Measurements from ENCODE around the gene ITGA2.

Gene ITGA2

DNA sequence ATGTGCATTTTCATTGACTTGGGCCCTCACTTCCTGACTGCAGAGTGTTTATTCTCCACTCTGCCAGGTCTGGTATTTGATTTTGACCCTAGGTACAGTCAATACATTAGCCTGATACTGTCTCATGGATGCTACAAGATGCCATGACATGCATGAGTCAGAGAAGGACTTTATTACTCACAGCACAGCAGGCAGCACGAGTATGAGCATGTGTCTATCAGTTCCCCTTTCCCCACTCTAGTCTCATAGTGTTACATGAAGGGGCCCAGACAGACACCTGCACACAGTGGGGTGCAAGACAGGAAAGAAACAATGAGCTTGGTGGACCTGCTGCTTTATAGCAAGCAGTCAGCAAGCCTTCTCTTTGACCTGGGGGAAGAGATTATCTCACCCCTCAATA lies 19.6 kb downstream of the ITGA2 start:
- TF ChIP-seq EP300 (IDR thresholded peaks at IDR 0.05; ENCODE audit: borderline replicate concordance), result no peak
- no peak for TF ChIP-seq TAF1 (IDR thresholded peaks at IDR 0.05; ENCODE audit: low read depth)
- no peak for TF ChIP-seq FOXM1 (IDR thresholded peaks at IDR 0.05; ENCODE audit: borderline replicate concordance, low read depth)
- TF ChIP-seq, protein P1, sequence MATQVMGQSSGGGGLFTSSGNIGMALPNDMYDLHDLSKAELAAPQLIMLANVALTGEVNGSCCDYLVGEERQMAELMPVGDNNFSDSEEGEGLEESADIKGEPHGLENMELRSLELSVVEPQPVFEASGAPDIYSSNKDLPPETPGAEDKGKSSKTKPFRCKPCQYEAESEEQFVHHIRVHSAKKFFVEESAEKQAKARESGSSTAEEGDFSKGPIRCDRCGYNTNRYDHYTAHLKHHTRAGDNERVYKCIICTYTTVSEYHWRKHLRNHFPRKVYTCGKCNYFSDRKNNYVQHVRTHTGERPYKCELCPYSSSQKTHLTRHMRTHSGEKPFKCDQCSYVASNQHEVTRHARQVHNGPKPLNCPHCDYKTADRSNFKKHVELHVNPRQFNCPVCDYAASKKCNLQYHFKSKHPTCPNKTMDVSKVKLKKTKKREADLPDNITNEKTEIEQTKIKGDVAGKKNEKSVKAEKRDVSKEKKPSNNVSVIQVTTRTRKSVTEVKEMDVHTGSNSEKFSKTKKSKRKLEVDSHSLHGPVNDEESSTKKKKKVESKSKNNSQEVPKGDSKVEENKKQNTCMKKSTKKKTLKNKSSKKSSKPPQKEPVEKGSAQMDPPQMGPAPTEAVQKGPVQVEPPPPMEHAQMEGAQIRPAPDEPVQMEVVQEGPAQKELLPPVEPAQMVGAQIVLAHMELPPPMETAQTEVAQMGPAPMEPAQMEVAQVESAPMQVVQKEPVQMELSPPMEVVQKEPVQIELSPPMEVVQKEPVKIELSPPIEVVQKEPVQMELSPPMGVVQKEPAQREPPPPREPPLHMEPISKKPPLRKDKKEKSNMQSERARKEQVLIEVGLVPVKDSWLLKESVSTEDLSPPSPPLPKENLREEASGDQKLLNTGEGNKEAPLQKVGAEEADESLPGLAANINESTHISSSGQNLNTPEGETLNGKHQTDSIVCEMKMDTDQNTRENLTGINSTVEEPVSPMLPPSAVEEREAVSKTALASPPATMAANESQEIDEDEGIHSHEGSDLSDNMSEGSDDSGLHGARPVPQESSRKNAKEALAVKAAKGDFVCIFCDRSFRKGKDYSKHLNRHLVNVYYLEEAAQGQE (IDR thresholded peaks at IDR 0.05; ENCODE audit: low read depth), result no peak
- no peak for TF ChIP-seq CREB1 (IDR thresholded peaks at IDR 0.05; ENCODE audit: low read depth)
- TF ChIP-seq ZBTB7A (IDR thresholded peaks at IDR 0.05; ENCODE audit: low read depth), result no peak
- TF ChIP-seq NFIC (IDR thresholded peaks at IDR 0.05), result no peak

DNA sequence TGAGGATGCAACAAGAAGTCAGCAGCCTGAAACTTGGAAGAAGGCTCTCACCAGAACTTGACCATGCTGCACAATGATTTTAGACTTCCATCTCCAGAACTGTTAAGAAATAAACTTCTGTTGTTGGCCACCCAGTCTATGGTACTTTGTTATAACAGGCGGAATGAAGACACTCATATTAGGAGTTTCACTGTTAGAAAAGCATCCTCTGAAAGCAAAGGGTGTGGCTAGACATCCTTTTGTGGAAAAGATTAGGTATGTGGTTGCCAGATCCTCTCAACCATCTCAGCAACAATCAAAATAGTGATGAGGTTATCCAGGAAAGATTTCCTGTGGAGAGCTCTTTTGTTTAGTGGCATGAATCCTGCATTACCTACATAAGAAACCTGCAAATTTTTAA lies 20.7 kb downstream of the ITGA2 start:
- no peak for TF ChIP-seq EGR1 (IDR thresholded peaks at IDR 0.05)
- no peak for TF ChIP-seq YY1 (IDR thresholded peaks at IDR 0.05; ENCODE audit: low read depth)
- TF ChIP-seq NFIC (IDR thresholded peaks at IDR 0.05), result no peak
- TF ChIP-seq FOXM1 (IDR thresholded peaks at IDR 0.05; ENCODE audit: borderline replicate concordance, low read depth), result no peak
- no peak for TF ChIP-seq CREB1 (IDR thresholded peaks at IDR 0.05; ENCODE audit: low read depth)
- TF ChIP-seq, protein P2, sequence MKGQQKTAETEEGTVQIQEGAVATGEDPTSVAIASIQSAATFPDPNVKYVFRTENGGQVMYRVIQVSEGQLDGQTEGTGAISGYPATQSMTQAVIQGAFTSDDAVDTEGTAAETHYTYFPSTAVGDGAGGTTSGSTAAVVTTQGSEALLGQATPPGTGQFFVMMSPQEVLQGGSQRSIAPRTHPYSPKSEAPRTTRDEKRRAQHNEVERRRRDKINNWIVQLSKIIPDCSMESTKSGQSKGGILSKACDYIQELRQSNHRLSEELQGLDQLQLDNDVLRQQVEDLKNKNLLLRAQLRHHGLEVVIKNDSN (IDR thresholded peaks at IDR 0.05), result no peak
- no peak for TF ChIP-seq ZBTB7A (IDR thresholded peaks at IDR 0.05; ENCODE audit: low read depth)
- TF ChIP-seq, protein P3, sequence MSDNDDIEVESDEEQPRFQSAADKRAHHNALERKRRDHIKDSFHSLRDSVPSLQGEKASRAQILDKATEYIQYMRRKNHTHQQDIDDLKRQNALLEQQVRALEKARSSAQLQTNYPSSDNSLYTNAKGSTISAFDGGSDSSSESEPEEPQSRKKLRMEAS (IDR thresholded peaks at IDR 0.05), result no peak
- TF ChIP-seq, protein P1 (IDR thresholded peaks at IDR 0.05; ENCODE audit: low read depth), result no peak

DNA sequence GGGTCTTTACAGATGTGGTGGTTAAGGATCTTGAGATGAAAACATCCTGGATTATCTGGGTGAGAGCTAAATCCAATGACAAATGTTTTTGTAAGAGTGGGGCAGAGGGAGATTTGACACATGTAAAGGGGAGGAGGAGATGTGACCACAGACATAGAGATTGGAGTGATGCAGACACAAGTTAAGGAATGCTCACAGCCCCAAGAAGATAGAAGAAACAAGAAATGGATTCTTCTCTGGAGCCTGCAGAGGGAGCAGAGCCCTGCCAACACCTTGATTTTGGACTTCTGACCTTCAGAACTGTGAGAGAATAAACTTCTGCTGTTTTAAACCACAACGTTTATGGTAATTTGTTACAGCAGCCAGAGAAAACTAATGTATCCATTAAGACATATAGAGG lies 21.7 kb downstream of the ITGA2 start:
- TF ChIP-seq EP300 (IDR thresholded peaks at IDR 0.05; ENCODE audit: borderline replicate concordance) (no peak), ZBTB7A (IDR thresholded peaks at IDR 0.05; ENCODE audit: low read depth) (no peak), RAD21 (IDR thresholded peaks at IDR 0.05; ENCODE audit: low read depth) (no peak), FOXM1 (IDR thresholded peaks at IDR 0.05; ENCODE audit: borderline replicate concordance, low read depth) (no peak), YY1 (IDR thresholded peaks at IDR 0.05; ENCODE audit: low read depth) (no peak), CEBPB (IDR thresholded peaks at IDR 0.05) (no peak)

DNA sequence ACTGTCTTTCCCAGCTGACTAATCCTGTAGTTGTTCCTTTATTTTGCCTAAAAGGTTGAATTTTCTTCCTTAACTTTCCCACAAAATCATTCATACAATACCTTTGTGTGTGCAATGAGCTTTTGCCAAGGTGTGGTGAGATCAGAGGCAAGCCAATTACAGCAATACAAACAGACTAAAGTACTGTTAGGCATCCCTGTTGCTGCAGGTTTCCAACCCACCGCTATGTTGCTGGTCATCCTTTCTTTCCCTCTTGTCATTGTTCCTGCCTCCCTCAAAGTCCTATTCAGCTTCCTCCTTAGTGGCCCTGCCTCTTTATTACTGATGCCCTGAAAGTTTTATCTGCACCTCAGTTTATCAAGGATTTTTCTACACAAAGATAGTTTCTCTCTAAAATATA lies 22.1 kb downstream of the ITGA2 start:
- TF ChIP-seq TEAD4 (IDR thresholded peaks at IDR 0.05), result no peak
- TF ChIP-seq CEBPB (IDR thresholded peaks at IDR 0.05), result no peak
- TF ChIP-seq EGR1 (IDR thresholded peaks at IDR 0.05), result no peak
- TF ChIP-seq NFIC (IDR thresholded peaks at IDR 0.05), result no peak
- no peak for TF ChIP-seq YY1 (IDR thresholded peaks at IDR 0.05; ENCODE audit: low read depth)
- TF ChIP-seq, protein P1 (IDR thresholded peaks at IDR 0.05; ENCODE audit: low read depth), result no peak
- no peak for TF ChIP-seq TCF12 (IDR thresholded peaks at IDR 0.05; ENCODE audit: low read depth)
- TF ChIP-seq, protein P3 (IDR thresholded peaks at IDR 0.05), result no peak
- no peak for TF ChIP-seq ZBTB7A (IDR thresholded peaks at IDR 0.05; ENCODE audit: low read depth)
- no peak for TF ChIP-seq TAF1 (IDR thresholded peaks at IDR 0.05; ENCODE audit: low read depth)
- no peak for TF ChIP-seq RAD21 (IDR thresholded peaks at IDR 0.05; ENCODE audit: low read depth)
- TF ChIP-seq FOXM1 (IDR thresholded peaks at IDR 0.05; ENCODE audit: borderline replicate concordance, low read depth), result no peak
- TF ChIP-seq CREB1 (IDR thresholded peaks at IDR 0.05; ENCODE audit: low read depth), result no peak

DNA sequence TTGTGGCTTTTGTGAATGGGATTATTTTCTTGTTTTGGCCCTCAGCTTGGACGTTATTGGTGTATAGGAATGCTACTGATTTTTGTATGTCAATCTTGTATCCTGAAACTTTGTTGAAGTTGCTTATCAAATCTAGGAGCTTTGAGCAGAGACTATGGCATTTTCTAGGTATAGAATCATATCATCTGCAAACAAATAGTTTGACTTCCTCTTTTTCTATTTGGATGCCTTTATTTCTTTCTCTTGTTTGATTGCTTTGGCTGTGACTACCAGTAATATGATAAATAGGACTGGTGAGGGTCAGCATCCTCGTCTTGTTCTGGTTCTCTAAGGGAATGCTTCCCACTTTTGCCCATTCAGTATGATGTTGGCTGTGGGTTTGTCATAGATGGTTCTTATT lies 24.7 kb downstream of the ITGA2 start:
- no peak for TF ChIP-seq TEAD4 (IDR thresholded peaks at IDR 0.05)

DNA sequence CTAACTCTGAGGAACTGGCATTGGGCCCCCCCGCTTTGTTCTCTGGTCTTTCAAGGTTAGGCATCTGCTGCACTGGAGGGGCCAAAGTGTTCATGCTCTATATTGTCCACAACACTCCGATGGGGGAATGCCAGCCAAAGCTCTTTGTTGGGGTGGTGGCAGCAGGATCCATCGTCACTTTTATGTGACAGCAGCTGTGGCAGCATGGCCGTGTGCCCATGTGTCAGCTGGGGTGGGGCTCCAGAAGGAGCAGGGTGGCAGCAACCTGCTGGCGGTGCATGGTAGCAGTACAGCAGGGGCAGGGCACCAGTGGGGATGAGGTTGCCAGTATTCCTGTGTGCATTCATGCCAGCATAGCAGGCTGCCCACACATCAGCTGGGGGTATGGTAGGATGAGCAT lies 28.2 kb downstream of the ITGA2 start:
- no peak for TF ChIP-seq RAD21 (IDR thresholded peaks at IDR 0.05; ENCODE audit: low read depth)
